ENCODE measurements around the gene MAP4K5. TPM values are rescaled to one million over a fixed set of nuclear protein-coding genes. Genes with fewer than 3 reads are reported as not detected.

The MAP4K5 gene
- total and polyA plus RNA-seq, 2 of the 13 experiments (the other 11 are each of a cell fraction or from before 2014, with no cell fraction given), result 12.7 to 23.9 TPM

- intact Hi-C loops (cut with micrococcal nuclease; ENCODE audit: unreplicated experiment) (no loop called here), in situ Hi-C loops (cut with HindIII; ENCODE audit: extremely low pct_ligation_motif_present, low pct_unique_long_range_greater_than_20kb) (no loop called here)
- Histone ChIP-seq H4K20me1 (ENCODE audit: insufficient read depth, low read length) (no peaks in the 10 kb centered on the region), H3K4me3 (replicated peaks in 1 of 3; ENCODE audit: insufficient read depth in 1 of 3, low read depth in 2 of 3, low read length in 3 of 3) (no peak overlapping the region), H2AFZ (ENCODE audit: low read length) (no peak overlapping the region), H3K27ac (ENCODE audit: extremely low read length, insufficient read depth, low read length) (no peak overlapping the region), H3K4me1 (ENCODE audit: insufficient read depth, low read length) (no peaks in the 10 kb centered on the region), H3K9ac (ENCODE audit: insufficient read depth, low read depth, low read length) (no peak overlapping the region), H3K79me2 (ENCODE audit: insufficient read depth, low read length) (no peaks in the 10 kb centered on the region), H3K9me3 (ENCODE audit: low read length) (no peaks in the 10 kb centered on the region), H3K27me3 (ENCODE audit: control insufficient read depth in 1 of 2, insufficient read depth in 2 of 2, low read length in 2 of 2) (no peaks in the 10 kb centered on the region), H3K36me3 (replicated peaks in 1 of 2; ENCODE audit: control insufficient read depth in 1 of 2, insufficient read depth in 2 of 2, low read length in 2 of 2) (no peaks in the 10 kb centered on the region), H3K4me2 (ENCODE audit: low read depth, low read length) (no peak overlapping the region)
- no peak for ATAC-seq
- TF ChIP-seq, protein P1, sequence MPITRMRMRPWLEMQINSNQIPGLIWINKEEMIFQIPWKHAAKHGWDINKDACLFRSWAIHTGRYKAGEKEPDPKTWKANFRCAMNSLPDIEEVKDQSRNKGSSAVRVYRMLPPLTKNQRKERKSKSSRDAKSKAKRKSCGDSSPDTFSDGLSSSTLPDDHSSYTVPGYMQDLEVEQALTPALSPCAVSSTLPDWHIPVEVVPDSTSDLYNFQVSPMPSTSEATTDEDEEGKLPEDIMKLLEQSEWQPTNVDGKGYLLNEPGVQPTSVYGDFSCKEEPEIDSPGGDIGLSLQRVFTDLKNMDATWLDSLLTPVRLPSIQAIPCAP (CRISPR knock-in tag; IDR thresholded peaks at IDR 0.05; ENCODE audit: low read depth), result no peak
- BruUV-seq (replicated peaks), result no TSS peak
- POLR2A ChIA-PET, result no interaction called here
- FAIRE-seq, result no peak
- no peak for DNase-seq (ENCODE audit: low spot score)
- 78% methylated on average over 3 of the region's 3 CpGs for WGBS (ENCODE audit: low lambda C conversion rate)
- CTCF ChIA-PET (ENCODE audit: low intra/inter-chr PET ratio, low total read pairs), result no interaction called here
Observed at GRCh38 chr14:50551877-50552276, 19.5 kb upstream of the MAP4K5 start.

GRCh38 chr14:50550294-50550693 is 17.9 kb upstream of the MAP4K5 start:
- no peak overlapping the region for H3K9ac ChIP-seq (ENCODE audit: insufficient read depth, low read depth, low read length)
- no peak for TF ChIP-seq GFI1 (CRISPR knock-in tag; IDR thresholded peaks at IDR 0.05; ENCODE audit: borderline replicate concordance)
- no peak for TF ChIP-seq SOX6 (IDR thresholded peaks at IDR 0.05)
- no peak for TF ChIP-seq SOX6 (CRISPR knock-in tag; IDR thresholded peaks at IDR 0.05)
- no peak for TF ChIP-seq ZNF432 (CRISPR knock-in tag; IDR thresholded peaks at IDR 0.05; ENCODE audit: borderline replicate concordance)
- no peak for TF ChIP-seq KDM3A (CRISPR knock-in tag; IDR thresholded peaks at IDR 0.05; ENCODE audit: low read depth)
- TF ChIP-seq PAXIP1 (CRISPR knock-in tag; conservative IDR thresholded peaks at IDR 0.05), result no peak
- TF ChIP-seq MYC (CRISPR knock-in tag; IDR thresholded peaks at IDR 0.05; ENCODE audit: borderline replicate concordance), result no peak
- TF ChIP-seq YY1 (IDR thresholded peaks at IDR 0.05; ENCODE audit: insufficient read depth, insufficient replicate concordance, low read depth, low read length), result no peak
- TF ChIP-seq POLR2A (IDR thresholded peaks at IDR 0.05; ENCODE audit: insufficient read depth in 1 of 2, low read depth in 2 of 2, low read length in 2 of 2), result no peak
- H3K79me2 ChIP-seq (ENCODE audit: insufficient read depth, low read length), result no peaks in the 10 kb centered on the region
- POLR2A ChIA-PET, result no interaction called here
- no CpG with 5 or more reads among the region's 1 CpG for WGBS (ENCODE audit: low lambda C conversion rate)
- H4K20me1 ChIP-seq (ENCODE audit: insufficient read depth, low read length), result no peaks in the 10 kb centered on the region
- ATAC-seq (no peak), DNase-seq (ENCODE audit: low spot score) (no peak), FAIRE-seq (no peak)
- no TSS peak for BruUV-seq (replicated peaks)
- intact Hi-C loops (cut with micrococcal nuclease; ENCODE audit: unreplicated experiment), result loop anchor here (1.0 kb wide), 1 partner anchor 36 kb away; no protein-coding TSS in a partner anchor
- no peaks in the 10 kb centered on the region for H3K27me3 ChIP-seq (ENCODE audit: control insufficient read depth in 1 of 2, insufficient read depth in 2 of 2, low read length in 2 of 2)
- H3K4me3 ChIP-seq (replicated peaks in 1 of 3; ENCODE audit: insufficient read depth in 1 of 3, low read depth in 2 of 3, low read length in 3 of 3), result no peak overlapping the region
- no peaks in the 10 kb centered on the region for H3K9me3 ChIP-seq (ENCODE audit: low read length)
- peaks cover 8% of the 10 kb centered on the region for H3K4me1 ChIP-seq (ENCODE audit: insufficient read depth, low read length)
- H3K27ac ChIP-seq (ENCODE audit: extremely low read length, insufficient read depth, low read length), result no peak overlapping the region
- CTCF ChIA-PET (ENCODE audit: low intra/inter-chr PET ratio, low total read pairs), result no interaction called here
- H2AFZ ChIP-seq (ENCODE audit: low read length), result no peak overlapping the region
- in situ Hi-C loops (cut with HindIII; ENCODE audit: extremely low pct_ligation_motif_present, low pct_unique_long_range_greater_than_20kb), result no loop called here
- no peaks in the 10 kb centered on the region for H3K36me3 ChIP-seq (replicated peaks in 1 of 2; ENCODE audit: control insufficient read depth in 1 of 2, insufficient read depth in 2 of 2, low read length in 2 of 2)
- H3K4me2 ChIP-seq (ENCODE audit: low read depth, low read length), result no peak overlapping the region
